HEK293 (cell line): ENCODE results near the gene DNAH6.

Experiments used
- CTCF ChIA-PET: fragments of 350-600 bp; formaldehyde crosslinking; extraction: SDS; loops from one replicate; lab custom pipeline; 2021; ENCODE audit warnings: antibody characterized with exemption; lab: Yijun Ruan, JAX
- POLR2A ChIA-PET: fragments of 300-600 bp; formaldehyde crosslinking; extraction: SDS; loops from one replicate; lab custom pipeline; 2020; ENCODE audit warnings: antibody characterized with exemption, inconsistent platforms; lab: Yijun Ruan, JAX
- H3K27ac ChIP-seq: fragments of 200-500 bp; sonication (Bioruptor generic); 2 replicates; pipeline ENCODE4 v1.5.1; 2014; ENCODE audit warnings: low read depth, low read length, control low read depth, inconsistent platforms; ENCODE audit errors: extremely low read depth
- H3K36me3 ChIP-seq, 2 experiments: fragments of 200-500 bp in 1 of 2; sonication (Bioruptor generic) in 1 of 2; 1 replicate in 1 of 2; 2 replicates in 1 of 2; pipeline ENCODE4 v1.5.1; 2014 to 2017; ENCODE audit warnings: inconsistent platforms in 2 of 2, low read length in 2 of 2; ENCODE audit not compliant: control insufficient read depth in 2 of 2, insufficient read depth in 1 of 2
- H3K4me1 ChIP-seq: fragments of 200-500 bp; sonication (Bioruptor generic); 2 replicates; pipeline ENCODE4 v1.5.1; 2014; ENCODE audit warnings: mild to moderate bottlenecking, low read length, inconsistent platforms; ENCODE audit not compliant: control insufficient read depth, insufficient read depth
- H3K4me3 ChIP-seq: 2 replicates; pipeline ENCODE4 v1.5.1; 2011; ENCODE audit warnings: low read depth, mild to moderate bottlenecking, control low read depth, low read length, moderate library complexity
- H3K9me3 ChIP-seq: fragments of 200-500 bp; sonication (Bioruptor generic); 2 replicates; pipeline ENCODE4 v1.5.1; 2014; ENCODE audit warnings: low read depth, low read length, inconsistent platforms; ENCODE audit not compliant: control insufficient read depth, insufficient read depth
- FEZF1 ChIP-seq: fragments of 450-650 bp; formaldehyde crosslinking; IDR thresholded peaks from 2 replicates; pipeline ENCODE4 v1.5.1; 2016; ENCODE audit warnings: missing biosample characterization, missing genetic modification characterization
- HOXA7 ChIP-seq: sonication (generic); formaldehyde crosslinking; IDR thresholded peaks from 2 replicates; pipeline ENCODE4 v1.8.1; 2022; ENCODE audit warnings: missing genetic modification reagents, borderline replicate concordance
- MEIS1 ChIP-seq: sonication (generic); formaldehyde crosslinking; IDR thresholded peaks from 2 replicates; pipeline ENCODE4 v1.8.1; 2022; ENCODE audit warnings: missing genetic modification reagents, mild to moderate bottlenecking, borderline replicate concordance
- RBAK ChIP-seq: fragments of 450-650 bp; formaldehyde crosslinking; IDR thresholded peaks from 2 replicates; pipeline ENCODE4 v1.5.1; 2016; ENCODE audit warnings: missing biosample characterization, missing genetic modification characterization
- ZNF112 ChIP-seq: fragments of 450-650 bp; formaldehyde crosslinking; IDR thresholded peaks from 2 replicates; pipeline ENCODE4 v1.5.0; 2017; ENCODE audit warnings: missing biosample characterization, missing genetic modification characterization
- ZNF16 ChIP-seq: fragments of 450-650 bp; formaldehyde crosslinking; IDR thresholded peaks from 2 replicates; pipeline ENCODE4 v1.5.1; 2016; ENCODE audit warnings: low read depth, missing biosample characterization, missing genetic modification characterization
- ZNF391 ChIP-seq: fragments of 450-650 bp; formaldehyde crosslinking; IDR thresholded peaks from 2 replicates; pipeline ENCODE4 v1.5.1; 2016; ENCODE audit warnings: low read depth, missing biosample characterization, missing genetic modification characterization, borderline replicate concordance
- ZNF423 ChIP-seq: fragments of 450-650 bp; formaldehyde crosslinking; IDR thresholded peaks from 2 replicates; pipeline ENCODE4 v1.5.1; 2016; ENCODE audit warnings: missing biosample characterization, missing genetic modification characterization
- ZNF658 ChIP-seq: fragments of 450-650 bp; formaldehyde crosslinking; IDR thresholded peaks from 2 replicates; pipeline ENCODE4; 2016; ENCODE audit warnings: missing biosample characterization, missing genetic modification characterization
- TF ChIP-seq, protein P1 (sequence below): fragments of 450-650 bp; formaldehyde crosslinking; IDR thresholded peaks from 2 replicates; pipeline ENCODE4 v1.5.1; 2016; ENCODE audit warnings: missing biosample characterization, missing genetic modification characterization
- TF ChIP-seq, protein P2 (sequence below): fragments of 450-650 bp; formaldehyde crosslinking; IDR thresholded peaks from 2 replicates; pipeline ENCODE4 v1.5.1; 2017; ENCODE audit warnings: missing biosample characterization, missing genetic modification characterization
- TF ChIP-seq, protein P3 (sequence below): fragments of 450-650 bp; formaldehyde crosslinking; IDR thresholded peaks from 2 replicates; pipeline ENCODE4 v1.5.1; 2016; ENCODE audit warnings: missing biosample characterization, missing genetic modification characterization, borderline replicate concordance
- TF ChIP-seq, protein P4 (sequence below): fragments of 450-650 bp; formaldehyde crosslinking; IDR thresholded peaks from 2 replicates; pipeline ENCODE4 v1.5.1; 2017; ENCODE audit warnings: missing biosample characterization, missing genetic modification characterization
- TF ChIP-seq, protein P5 (sequence below): fragments of 450-650 bp; formaldehyde crosslinking; IDR thresholded peaks from 2 replicates; pipeline ENCODE4 v1.5.1; 2017; ENCODE audit warnings: missing biosample characterization, missing genetic modification characterization
- TF ChIP-seq, protein P6 (sequence below): fragments of 450-650 bp; formaldehyde crosslinking; IDR thresholded peaks from 2 replicates; pipeline ENCODE4 v1.5.1; 2017; ENCODE audit warnings: missing biosample characterization, missing genetic modification characterization

The DNAH6 gene

DNA sequence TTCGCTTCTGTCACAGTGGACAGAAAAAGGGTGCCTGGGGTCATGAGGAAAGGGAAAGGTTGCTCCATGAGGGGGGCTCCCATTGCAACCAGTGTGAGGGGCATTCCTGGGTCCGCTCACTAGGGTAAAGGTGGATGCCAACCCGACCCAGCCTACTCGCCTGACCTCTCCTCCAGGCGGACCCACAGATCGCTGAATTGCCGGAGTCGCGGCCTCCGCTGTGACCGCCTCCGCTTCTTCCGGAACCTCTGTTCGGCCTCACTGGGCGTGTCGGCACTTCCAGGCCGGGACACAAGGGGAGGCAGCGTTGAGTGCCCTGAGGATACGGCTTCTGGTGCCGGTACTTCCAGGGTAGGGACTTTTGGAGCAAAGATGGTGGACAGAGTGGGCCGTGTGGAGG, 307.5 kb downstream of the DNAH6 start:
- CTCF ChIA-PET = no interaction called here
- no peaks in the 10 kb centered on the region for H3K36me3 ChIP-seq
- no peak overlapping the region for H3K27ac ChIP-seq
- POLR2A ChIA-PET = no interaction called here
- no peaks in the 10 kb centered on the region for H3K4me1 ChIP-seq
- TF ChIP-seq, protein P1, sequence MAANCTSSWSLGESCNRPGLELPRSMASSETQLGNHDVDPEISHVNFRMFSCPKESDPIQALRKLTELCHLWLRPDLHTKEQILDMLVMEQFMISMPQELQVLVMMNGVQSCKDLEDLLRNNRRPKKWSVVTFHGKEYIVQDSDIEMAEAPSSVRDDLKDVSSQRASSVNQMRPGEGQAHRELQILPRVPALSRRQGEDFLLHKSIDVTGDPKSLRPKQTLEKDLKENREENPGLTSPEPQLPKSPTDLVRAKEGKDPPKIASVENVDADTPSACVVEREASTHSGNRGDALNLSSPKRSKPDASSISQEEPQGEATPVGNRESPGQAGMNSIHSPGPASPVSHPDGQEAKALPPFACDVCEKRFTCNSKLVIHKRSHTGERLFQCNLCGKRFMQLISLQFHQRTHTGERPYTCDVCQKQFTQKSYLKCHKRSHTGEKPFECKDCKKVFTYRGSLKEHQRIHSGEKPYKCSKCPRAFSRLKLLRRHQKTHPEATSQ = no peak
- TF ChIP-seq FEZF1 = no peak
- TF ChIP-seq ZNF16 (tag by site-specific recombination) = no peak
- TF ChIP-seq RBAK (tag by site-specific recombination) = no peak
- TF ChIP-seq, protein P2, sequence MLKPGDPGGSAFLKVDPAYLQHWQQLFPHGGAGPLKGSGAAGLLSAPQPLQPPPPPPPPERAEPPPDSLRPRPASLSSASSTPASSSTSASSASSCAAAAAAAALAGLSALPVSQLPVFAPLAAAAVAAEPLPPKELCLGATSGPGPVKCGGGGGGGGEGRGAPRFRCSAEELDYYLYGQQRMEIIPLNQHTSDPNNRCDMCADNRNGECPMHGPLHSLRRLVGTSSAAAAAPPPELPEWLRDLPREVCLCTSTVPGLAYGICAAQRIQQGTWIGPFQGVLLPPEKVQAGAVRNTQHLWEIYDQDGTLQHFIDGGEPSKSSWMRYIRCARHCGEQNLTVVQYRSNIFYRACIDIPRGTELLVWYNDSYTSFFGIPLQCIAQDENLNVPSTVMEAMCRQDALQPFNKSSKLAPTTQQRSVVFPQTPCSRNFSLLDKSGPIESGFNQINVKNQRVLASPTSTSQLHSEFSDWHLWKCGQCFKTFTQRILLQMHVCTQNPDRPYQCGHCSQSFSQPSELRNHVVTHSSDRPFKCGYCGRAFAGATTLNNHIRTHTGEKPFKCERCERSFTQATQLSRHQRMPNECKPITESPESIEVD (tag by site-specific recombination) = no peak
- TF ChIP-seq HOXA7 = no peak
- TF ChIP-seq, protein P3, sequence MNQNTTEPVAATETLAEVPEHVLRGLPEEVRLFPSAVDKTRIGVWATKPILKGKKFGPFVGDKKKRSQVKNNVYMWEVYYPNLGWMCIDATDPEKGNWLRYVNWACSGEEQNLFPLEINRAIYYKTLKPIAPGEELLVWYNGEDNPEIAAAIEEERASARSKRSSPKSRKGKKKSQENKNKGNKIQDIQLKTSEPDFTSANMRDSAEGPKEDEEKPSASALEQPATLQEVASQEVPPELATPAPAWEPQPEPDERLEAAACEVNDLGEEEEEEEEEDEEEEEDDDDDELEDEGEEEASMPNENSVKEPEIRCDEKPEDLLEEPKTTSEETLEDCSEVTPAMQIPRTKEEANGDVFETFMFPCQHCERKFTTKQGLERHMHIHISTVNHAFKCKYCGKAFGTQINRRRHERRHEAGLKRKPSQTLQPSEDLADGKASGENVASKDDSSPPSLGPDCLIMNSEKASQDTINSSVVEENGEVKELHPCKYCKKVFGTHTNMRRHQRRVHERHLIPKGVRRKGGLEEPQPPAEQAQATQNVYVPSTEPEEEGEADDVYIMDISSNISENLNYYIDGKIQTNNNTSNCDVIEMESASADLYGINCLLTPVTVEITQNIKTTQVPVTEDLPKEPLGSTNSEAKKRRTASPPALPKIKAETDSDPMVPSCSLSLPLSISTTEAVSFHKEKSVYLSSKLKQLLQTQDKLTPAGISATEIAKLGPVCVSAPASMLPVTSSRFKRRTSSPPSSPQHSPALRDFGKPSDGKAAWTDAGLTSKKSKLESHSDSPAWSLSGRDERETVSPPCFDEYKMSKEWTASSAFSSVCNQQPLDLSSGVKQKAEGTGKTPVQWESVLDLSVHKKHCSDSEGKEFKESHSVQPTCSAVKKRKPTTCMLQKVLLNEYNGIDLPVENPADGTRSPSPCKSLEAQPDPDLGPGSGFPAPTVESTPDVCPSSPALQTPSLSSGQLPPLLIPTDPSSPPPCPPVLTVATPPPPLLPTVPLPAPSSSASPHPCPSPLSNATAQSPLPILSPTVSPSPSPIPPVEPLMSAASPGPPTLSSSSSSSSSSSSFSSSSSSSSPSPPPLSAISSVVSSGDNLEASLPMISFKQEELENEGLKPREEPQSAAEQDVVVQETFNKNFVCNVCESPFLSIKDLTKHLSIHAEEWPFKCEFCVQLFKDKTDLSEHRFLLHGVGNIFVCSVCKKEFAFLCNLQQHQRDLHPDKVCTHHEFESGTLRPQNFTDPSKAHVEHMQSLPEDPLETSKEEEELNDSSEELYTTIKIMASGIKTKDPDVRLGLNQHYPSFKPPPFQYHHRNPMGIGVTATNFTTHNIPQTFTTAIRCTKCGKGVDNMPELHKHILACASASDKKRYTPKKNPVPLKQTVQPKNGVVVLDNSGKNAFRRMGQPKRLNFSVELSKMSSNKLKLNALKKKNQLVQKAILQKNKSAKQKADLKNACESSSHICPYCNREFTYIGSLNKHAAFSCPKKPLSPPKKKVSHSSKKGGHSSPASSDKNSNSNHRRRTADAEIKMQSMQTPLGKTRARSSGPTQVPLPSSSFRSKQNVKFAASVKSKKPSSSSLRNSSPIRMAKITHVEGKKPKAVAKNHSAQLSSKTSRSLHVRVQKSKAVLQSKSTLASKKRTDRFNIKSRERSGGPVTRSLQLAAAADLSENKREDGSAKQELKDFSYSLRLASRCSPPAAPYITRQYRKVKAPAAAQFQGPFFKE (tag by site-specific recombination) = no peak
- TF ChIP-seq MEIS1 (CRISPR knock-in tag) = no peak
- no peak for TF ChIP-seq ZNF112 (tag by site-specific recombination)
- TF ChIP-seq ZNF423 (tag by site-specific recombination) = no peak
- TF ChIP-seq, protein P4, sequence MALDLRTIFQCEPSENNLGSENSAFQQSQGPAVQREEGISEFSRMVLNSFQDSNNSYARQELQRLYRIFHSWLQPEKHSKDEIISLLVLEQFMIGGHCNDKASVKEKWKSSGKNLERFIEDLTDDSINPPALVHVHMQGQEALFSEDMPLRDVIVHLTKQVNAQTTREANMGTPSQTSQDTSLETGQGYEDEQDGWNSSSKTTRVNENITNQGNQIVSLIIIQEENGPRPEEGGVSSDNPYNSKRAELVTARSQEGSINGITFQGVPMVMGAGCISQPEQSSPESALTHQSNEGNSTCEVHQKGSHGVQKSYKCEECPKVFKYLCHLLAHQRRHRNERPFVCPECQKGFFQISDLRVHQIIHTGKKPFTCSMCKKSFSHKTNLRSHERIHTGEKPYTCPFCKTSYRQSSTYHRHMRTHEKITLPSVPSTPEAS (tag by site-specific recombination) = no peak
- TF ChIP-seq, protein P5, sequence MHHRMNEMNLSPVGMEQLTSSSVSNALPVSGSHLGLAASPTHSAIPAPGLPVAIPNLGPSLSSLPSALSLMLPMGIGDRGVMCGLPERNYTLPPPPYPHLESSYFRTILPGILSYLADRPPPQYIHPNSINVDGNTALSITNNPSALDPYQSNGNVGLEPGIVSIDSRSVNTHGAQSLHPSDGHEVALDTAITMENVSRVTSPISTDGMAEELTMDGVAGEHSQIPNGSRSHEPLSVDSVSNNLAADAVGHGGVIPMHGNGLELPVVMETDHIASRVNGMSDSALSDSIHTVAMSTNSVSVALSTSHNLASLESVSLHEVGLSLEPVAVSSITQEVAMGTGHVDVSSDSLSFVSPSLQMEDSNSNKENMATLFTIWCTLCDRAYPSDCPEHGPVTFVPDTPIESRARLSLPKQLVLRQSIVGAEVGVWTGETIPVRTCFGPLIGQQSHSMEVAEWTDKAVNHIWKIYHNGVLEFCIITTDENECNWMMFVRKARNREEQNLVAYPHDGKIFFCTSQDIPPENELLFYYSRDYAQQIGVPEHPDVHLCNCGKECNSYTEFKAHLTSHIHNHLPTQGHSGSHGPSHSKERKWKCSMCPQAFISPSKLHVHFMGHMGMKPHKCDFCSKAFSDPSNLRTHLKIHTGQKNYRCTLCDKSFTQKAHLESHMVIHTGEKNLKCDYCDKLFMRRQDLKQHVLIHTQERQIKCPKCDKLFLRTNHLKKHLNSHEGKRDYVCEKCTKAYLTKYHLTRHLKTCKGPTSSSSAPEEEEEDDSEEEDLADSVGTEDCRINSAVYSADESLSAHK = no peak
- TF ChIP-seq ZNF391 = no peak
- TF ChIP-seq ZNF658 = no peak
- TF ChIP-seq, protein P6, sequence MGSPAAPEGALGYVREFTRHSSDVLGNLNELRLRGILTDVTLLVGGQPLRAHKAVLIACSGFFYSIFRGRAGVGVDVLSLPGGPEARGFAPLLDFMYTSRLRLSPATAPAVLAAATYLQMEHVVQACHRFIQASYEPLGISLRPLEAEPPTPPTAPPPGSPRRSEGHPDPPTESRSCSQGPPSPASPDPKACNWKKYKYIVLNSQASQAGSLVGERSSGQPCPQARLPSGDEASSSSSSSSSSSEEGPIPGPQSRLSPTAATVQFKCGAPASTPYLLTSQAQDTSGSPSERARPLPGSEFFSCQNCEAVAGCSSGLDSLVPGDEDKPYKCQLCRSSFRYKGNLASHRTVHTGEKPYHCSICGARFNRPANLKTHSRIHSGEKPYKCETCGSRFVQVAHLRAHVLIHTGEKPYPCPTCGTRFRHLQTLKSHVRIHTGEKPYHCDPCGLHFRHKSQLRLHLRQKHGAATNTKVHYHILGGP = no peak
- no peak overlapping the region for H3K4me3 ChIP-seq
- no peaks in the 10 kb centered on the region for H3K9me3 ChIP-seq
